HepG2 (cell line): ENCODE measurements around the gene UTRN. TPM values are rescaled to one million over a fixed set of nuclear protein-coding genes. Genes with fewer than 3 reads are reported as not detected.

ENCODE experiments used
- BHLHE40 ChIP-seq: IDR thresholded peaks from 2 replicates; pipeline ENCODE4 v1.6.1; 2011; ENCODE audit warnings: low read length, improper control_type of control experiment
- IKZF4 ChIP-seq: sonication (generic); formaldehyde crosslinking; IDR thresholded peaks from 2 replicates; pipeline ENCODE4 v1.5.1; 2020; ENCODE audit warnings: borderline replicate concordance, mild to moderate bottlenecking, low read depth, missing genetic modification reagents; ENCODE audit errors: not compliant biosample characterization
- KDM1A ChIP-seq: IDR thresholded peaks from 2 replicates; pipeline ENCODE4 v1.6.1; 2016; ENCODE audit warnings: missing compliant biosample characterization
- NFYB ChIP-seq: sonication (generic); formaldehyde crosslinking; IDR thresholded peaks from 2 replicates; pipeline ENCODE4 v1.4.0; 2020; ENCODE audit warnings: missing genetic modification reagents
- NR1H2 ChIP-seq: sonication (generic); formaldehyde crosslinking; IDR thresholded peaks from 2 replicates; pipeline ENCODE4 v1.8.1; 2022; ENCODE audit warnings: low read depth, missing genetic modification reagents, borderline replicate concordance
- SIX4 ChIP-seq: sonication (generic); formaldehyde crosslinking; IDR thresholded peaks from 2 replicates; pipeline ENCODE4 v1.4.0; 2020; ENCODE audit warnings: missing genetic modification reagents
- ZNF333 ChIP-seq: sonication (generic); formaldehyde crosslinking; IDR thresholded peaks from 2 replicates; pipeline ENCODE4 v1.4.0; 2020; ENCODE audit warnings: mild to moderate bottlenecking, missing genetic modification reagents, borderline replicate concordance
- ZNF547 ChIP-seq: sonication (generic); formaldehyde crosslinking; IDR thresholded peaks from 2 replicates; pipeline ENCODE4 v1.5.1; 2020; ENCODE audit warnings: mild to moderate bottlenecking, missing genetic modification reagents
- ZNF563 ChIP-seq: sonication (generic); formaldehyde crosslinking; IDR thresholded peaks from 2 replicates; pipeline ENCODE4 v1.8.0; 2022; ENCODE audit warnings: mild to moderate bottlenecking, moderate library complexity, missing genetic modification reagents
- ZSCAN31 ChIP-seq: sonication (generic); formaldehyde crosslinking; IDR thresholded peaks from 2 replicates; pipeline ENCODE4 v1.5.0; 2020; ENCODE audit warnings: low read depth, mild to moderate bottlenecking, missing genetic modification reagents
- polyA plus RNA-seq, 8 experiments: library from polyadenylated mRNA; depleted of rRNA in 3 of 8; stranded (reverse) in 7 of 8; unstranded in 1 of 8; fragments of >200 nt; fragmentation: Illumina TruSeq in 4 of 8; extraction: Trizol in 4 of 8; gene quantifications; 2 replicates each; pipeline versions ENCODE4 v1.2.1 to v1.2.3, GENCODE V29; 2011 to 2016; ENCODE audit warnings: low read depth in 4 of 8, missing spikeins in 1 of 8, mixed read lengths in 1 of 8; ENCODE audit not compliant: insufficient read depth in 1 of 8
- total RNA-seq, 5 experiments: library from RNA; depleted of rRNA; stranded (reverse); fragments of >200 nt; fragmentation: Illumina TruSeq; extraction: Trizol; gene quantifications; 2 replicates each; pipeline ENCODE4 v1.2.3, GENCODE V29; 2016; ENCODE audit warnings: low read depth in 1 of 5
- TF ChIP-seq, protein P1 (sequence below): sonication (generic); formaldehyde crosslinking; IDR thresholded peaks from 2 replicates; pipeline ENCODE4 v1.4.0; 2020; ENCODE audit warnings: missing genetic modification reagents
- TF ChIP-seq, protein P2 (sequence below): sonication (generic); formaldehyde crosslinking; IDR thresholded peaks from 2 replicates; pipeline ENCODE4 v1.9.0; 2022; ENCODE audit warnings: missing genetic modification reagents, mild to moderate bottlenecking, borderline replicate concordance
- TF ChIP-seq, protein P3 (sequence below), 2 experiments: sonication (generic) in 1 of 2; formaldehyde crosslinking in 1 of 2; IDR thresholded peaks; 2 replicates each; pipeline versions ENCODE4 v1.4.0 to v1.6.1; 2016 to 2020; ENCODE audit warnings: borderline replicate concordance in 1 of 2, low read depth in 1 of 2, mild to moderate bottlenecking in 1 of 2, missing genetic modification reagents in 1 of 2
- TF ChIP-seq, protein P4 (sequence below): sonication (generic); formaldehyde crosslinking; IDR thresholded peaks from 2 replicates; pipeline ENCODE4 v1.4.0; 2020; ENCODE audit warnings: mild to moderate bottlenecking, missing genetic modification reagents

The UTRN gene
- total and polyA plus RNA-seq, 2 of the 13 experiments (the other 11 are each of a cell fraction or from before 2014, with no cell fraction given), result 102 to 116 TPM

DNA sequence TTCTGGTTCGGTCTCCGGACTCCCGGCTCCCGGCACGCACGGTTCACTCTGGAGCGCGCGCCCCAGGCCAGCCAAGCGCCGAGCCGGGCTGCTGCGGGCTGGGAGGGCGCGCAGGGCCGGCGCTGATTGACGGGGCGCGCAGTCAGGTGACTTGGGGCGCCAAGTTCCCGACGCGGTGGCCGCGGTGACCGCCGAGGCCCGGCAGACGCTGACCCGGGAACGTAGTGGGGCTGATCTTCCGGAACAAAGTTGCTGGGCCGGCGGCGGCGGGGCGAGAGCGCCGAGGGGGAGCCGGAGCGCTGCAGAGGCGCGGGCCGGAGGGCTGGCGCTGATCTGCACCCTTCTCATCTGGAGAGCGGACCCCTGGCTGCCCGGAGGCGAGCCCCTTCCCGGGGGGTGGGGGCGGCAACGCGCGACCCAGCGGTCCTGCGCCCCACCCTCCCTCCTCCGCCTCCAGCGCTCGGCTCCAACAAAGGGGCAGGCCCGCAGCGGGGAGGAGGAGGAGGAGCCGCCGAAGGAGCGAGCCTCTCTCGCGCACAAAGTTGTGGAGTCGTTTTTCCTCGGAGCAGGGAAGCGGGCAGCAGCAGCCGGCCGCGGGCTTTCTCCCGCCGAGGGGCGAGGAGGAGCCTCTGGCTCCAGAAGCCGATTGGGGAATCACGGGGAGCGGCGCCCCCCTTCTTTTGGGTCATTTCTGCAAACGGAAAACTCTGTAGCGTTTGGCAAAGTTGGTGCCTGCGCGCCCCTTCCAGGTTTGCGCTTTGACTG, at the start of gene UTRN (continued):
- TF ChIP-seq IKZF4 (CRISPR knock-in tag) (peak; percentile 96), ZNF547 (CRISPR knock-in tag) (peak; percentile 92), ZNF333 (CRISPR knock-in tag) (0 out of 2 replicates have a peak, but pooled peaks have one; percentile 48), KDM1A (CRISPR knock-in tag) (0 out of 2 replicates have a peak, but pooled peaks have one; percentile 5), NFYB (CRISPR knock-in tag) (peak; percentile 55), ZSCAN31 (peak; percentile 99), BHLHE40 (peak; percentile 69), SIX4 (no peak), ZNF563 (CRISPR knock-in tag) (peak; percentile 98), NR1H2 (peak; percentile 17; the same call in 1 of the 2 replicates)
- TF ChIP-seq, protein P1, sequence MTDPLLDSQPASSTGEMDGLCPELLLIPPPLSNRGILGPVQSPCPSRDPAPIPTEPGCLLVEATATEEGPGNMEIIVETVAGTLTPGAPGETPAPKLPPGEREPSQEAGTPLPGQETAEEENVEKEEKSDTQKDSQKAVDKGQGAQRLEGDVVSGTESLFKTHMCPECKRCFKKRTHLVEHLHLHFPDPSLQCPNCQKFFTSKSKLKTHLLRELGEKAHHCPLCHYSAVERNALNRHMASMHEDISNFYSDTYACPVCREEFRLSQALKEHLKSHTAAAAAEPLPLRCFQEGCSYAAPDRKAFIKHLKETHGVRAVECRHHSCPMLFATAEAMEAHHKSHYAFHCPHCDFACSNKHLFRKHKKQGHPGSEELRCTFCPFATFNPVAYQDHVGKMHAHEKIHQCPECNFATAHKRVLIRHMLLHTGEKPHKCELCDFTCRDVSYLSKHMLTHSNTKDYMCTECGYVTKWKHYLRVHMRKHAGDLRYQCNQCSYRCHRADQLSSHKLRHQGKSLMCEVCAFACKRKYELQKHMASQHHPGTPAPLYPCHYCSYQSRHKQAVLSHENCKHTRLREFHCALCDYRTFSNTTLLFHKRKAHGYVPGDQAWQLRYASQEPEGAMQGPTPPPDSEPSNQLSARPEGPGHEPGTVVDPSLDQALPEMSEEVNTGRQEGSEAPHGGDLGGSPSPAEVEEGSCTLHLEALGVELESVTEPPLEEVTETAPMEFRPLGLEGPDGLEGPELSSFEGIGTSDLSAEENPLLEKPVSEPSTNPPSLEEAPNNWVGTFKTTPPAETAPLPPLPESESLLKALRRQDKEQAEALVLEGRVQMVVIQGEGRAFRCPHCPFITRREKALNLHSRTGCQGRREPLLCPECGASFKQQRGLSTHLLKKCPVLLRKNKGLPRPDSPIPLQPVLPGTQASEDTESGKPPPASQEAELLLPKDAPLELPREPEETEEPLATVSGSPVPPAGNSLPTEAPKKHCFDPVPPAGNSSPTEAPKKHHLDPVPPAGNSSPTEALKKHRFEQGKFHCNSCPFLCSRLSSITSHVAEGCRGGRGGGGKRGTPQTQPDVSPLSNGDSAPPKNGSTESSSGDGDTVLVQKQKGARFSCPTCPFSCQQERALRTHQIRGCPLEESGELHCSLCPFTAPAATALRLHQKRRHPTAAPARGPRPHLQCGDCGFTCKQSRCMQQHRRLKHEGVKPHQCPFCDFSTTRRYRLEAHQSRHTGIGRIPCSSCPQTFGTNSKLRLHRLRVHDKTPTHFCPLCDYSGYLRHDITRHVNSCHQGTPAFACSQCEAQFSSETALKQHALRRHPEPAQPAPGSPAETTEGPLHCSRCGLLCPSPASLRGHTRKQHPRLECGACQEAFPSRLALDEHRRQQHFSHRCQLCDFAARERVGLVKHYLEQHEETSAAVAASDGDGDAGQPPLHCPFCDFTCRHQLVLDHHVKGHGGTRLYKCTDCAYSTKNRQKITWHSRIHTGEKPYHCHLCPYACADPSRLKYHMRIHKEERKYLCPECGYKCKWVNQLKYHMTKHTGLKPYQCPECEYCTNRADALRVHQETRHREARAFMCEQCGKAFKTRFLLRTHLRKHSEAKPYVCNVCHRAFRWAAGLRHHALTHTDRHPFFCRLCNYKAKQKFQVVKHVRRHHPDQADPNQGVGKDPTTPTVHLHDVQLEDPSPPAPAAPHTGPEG (CRISPR knock-in tag), result peak; percentile 93
- TF ChIP-seq, protein P2, sequence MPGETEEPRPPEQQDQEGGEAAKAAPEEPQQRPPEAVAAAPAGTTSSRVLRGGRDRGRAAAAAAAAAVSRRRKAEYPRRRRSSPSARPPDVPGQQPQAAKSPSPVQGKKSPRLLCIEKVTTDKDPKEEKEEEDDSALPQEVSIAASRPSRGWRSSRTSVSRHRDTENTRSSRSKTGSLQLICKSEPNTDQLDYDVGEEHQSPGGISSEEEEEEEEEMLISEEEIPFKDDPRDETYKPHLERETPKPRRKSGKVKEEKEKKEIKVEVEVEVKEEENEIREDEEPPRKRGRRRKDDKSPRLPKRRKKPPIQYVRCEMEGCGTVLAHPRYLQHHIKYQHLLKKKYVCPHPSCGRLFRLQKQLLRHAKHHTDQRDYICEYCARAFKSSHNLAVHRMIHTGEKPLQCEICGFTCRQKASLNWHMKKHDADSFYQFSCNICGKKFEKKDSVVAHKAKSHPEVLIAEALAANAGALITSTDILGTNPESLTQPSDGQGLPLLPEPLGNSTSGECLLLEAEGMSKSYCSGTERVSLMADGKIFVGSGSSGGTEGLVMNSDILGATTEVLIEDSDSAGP (CRISPR knock-in tag), result peak; percentile 95
- TF ChIP-seq, protein P3, sequence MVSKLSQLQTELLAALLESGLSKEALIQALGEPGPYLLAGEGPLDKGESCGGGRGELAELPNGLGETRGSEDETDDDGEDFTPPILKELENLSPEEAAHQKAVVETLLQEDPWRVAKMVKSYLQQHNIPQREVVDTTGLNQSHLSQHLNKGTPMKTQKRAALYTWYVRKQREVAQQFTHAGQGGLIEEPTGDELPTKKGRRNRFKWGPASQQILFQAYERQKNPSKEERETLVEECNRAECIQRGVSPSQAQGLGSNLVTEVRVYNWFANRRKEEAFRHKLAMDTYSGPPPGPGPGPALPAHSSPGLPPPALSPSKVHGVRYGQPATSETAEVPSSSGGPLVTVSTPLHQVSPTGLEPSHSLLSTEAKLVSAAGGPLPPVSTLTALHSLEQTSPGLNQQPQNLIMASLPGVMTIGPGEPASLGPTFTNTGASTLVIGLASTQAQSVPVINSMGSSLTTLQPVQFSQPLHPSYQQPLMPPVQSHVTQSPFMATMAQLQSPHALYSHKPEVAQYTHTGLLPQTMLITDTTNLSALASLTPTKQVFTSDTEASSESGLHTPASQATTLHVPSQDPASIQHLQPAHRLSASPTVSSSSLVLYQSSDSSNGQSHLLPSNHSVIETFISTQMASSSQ (IDR thresholded peaks at IDR 0.05; ENCODE audit: low read depth), result no peak
- TF ChIP-seq, protein P3 (CRISPR knock-in tag; IDR thresholded peaks at IDR 0.05; ENCODE audit: borderline replicate concordance), result peak; percentile 78
- TF ChIP-seq, protein P4, sequence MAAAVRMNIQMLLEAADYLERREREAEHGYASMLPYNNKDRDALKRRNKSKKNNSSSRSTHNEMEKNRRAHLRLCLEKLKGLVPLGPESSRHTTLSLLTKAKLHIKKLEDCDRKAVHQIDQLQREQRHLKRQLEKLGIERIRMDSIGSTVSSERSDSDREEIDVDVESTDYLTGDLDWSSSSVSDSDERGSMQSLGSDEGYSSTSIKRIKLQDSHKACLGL (CRISPR knock-in tag), result peak; percentile 76; the same call in 1 of the 2 replicates
